SK-N-MC (cell line): ENCODE data around the gene IQSEC1.

Experiments
- DNase-seq: peaks from one replicate; pipeline ENCODE4 v3.0.0-alpha.2; 2011; ENCODE audit warnings: low read depth, low spot score
- H3K27ac ChIP-seq: fragments of 200-600 bp; sonication (generic); 2 replicates; pipeline ENCODE4 v1.5.1; 2016; ENCODE audit warnings: mixed run types
- H3K36me3 ChIP-seq: fragments of 200-600 bp; sonication (generic); 2 replicates; pipeline ENCODE4 v1.6.1; 2017; ENCODE audit warnings: antibody characterized with exemption, low read length, mixed read lengths; ENCODE audit not compliant: insufficient read depth
- H3K4me3 ChIP-seq: fragments of 200-600 bp; sonication (generic); 2 replicates; pipeline ENCODE4 v1.5.1; 2016
- H3K9ac ChIP-seq: fragments of 200-600 bp; sonication (generic); 2 replicates; pipeline ENCODE4 v1.8.0; 2017; ENCODE audit warnings: mixed run types, mixed read lengths; ENCODE audit not compliant: insufficient read length
- H3K9me3 ChIP-seq: fragments of 200-600 bp; sonication (generic); 2 replicates; pipeline ENCODE4 v1.6.1; 2017; ENCODE audit warnings: low read depth, mild to moderate bottlenecking, antibody characterized with exemption, low read length, moderate library complexity, mixed read lengths
- EZH2 ChIP-seq: fragments of 200-600 bp; sonication (generic); IDR thresholded peaks from one replicate; pipeline ENCODE4 v1.6.1; 2017; ENCODE audit warnings: antibody characterized with exemption
- FOXP2 ChIP-seq: optimal IDR thresholded peaks from 2 replicates; pipeline ENCODE3; 2011; ENCODE audit warnings: mild to moderate bottlenecking, moderate library complexity; ENCODE audit not compliant: insufficient read depth; ENCODE audit errors: extremely low read length, control extremely low read depth
- POLR2AphosphoS5 ChIP-seq: IDR thresholded peaks from 2 replicates; pipeline ENCODE4 v1.6.1; 2012; ENCODE audit warnings: mild to moderate bottlenecking, low read depth, low read length, borderline replicate concordance

Gene IQSEC1

DNA sequence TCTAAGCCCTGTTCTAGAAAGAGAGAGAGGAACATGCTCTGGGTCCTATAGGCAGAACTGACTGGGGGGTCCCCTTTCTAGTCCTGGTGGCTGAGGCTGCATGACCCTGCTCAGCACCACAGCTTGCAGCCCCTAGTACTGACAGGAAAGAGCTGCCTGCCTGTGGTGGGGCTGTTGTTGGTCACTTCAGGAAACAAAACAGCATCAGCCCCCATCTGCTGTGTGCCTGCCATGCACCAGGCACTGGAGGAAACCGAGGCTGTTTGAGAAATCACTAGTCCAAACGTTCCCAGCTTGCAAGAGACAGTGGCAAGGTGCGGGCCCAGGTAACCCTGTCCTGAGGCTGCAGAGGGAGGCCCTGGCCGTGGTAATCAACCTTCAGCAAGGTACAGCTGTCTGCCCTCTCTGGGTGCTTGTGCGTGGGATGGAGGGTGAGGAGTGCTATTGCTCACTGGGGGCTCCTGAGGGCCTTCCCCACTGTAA is 90.6 kb downstream of the IQSEC1 start:
- H3K27ac ChIP-seq, result no peak overlapping the region
- no peak for TF ChIP-seq EZH2
- no peak for TF ChIP-seq FOXP2
- TF ChIP-seq POLR2AphosphoS5, result no peak
- no peaks in the 10 kb centered on the region for H3K36me3 ChIP-seq
- DNase-seq, result no peak
- H3K9me3 ChIP-seq, result no peaks in the 10 kb centered on the region
- no peak overlapping the region for H3K4me3 ChIP-seq
- H3K9ac ChIP-seq, result no peak overlapping the region

DNA sequence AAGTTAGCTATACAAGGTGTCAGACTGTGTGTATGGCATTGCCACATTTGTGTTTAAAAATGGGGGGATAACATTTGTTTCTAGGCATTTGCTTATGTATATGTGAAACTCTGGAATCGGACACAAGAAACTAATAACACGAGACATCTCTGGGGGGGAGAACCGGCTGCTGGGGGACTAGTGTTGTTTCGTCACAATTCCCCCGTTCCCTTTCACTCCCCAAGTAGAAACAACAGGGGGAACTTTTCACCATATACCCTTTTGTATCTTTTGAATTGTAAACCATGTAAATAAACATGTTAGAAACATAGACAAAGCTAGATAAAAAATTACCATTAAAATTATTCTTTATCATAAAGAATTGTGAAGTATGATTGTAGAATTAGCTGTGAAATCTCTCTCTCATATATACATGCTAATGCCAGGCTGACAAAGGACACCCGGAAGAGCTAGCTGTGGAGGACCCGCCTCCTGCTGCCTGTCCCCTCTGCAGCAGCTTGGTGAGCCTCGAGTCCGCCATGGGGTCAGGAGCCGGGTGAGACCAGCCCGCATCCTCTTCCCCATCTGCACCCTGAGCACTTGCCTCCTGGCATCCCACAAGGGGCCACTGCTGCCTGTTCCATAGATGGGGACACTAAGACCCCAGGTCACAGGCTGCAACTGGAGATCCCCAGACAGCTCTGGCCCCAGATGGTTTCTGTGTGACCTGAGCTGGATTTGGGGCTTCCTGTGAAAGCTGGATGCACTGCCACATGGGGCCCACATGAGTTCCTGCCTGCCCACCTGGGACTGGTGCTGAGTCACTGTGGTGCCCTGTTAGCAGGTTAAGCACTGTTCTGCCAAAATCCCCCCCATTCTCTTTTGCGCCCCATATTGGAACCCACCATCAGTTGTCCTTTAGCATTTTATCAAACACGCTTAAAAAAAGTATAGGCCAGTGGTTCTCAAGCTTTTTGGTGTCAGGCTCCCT is 91.6 kb downstream of the IQSEC1 start:
- no peak overlapping the region for H3K9ac ChIP-seq
- no peak overlapping the region for H3K4me3 ChIP-seq
- H3K27ac ChIP-seq, result no peak overlapping the region
- no peak for TF ChIP-seq POLR2AphosphoS5
- DNase-seq, result no peak
- H3K36me3 ChIP-seq, result no peaks in the 10 kb centered on the region
- H3K9me3 ChIP-seq, result no peaks in the 10 kb centered on the region

DNA sequence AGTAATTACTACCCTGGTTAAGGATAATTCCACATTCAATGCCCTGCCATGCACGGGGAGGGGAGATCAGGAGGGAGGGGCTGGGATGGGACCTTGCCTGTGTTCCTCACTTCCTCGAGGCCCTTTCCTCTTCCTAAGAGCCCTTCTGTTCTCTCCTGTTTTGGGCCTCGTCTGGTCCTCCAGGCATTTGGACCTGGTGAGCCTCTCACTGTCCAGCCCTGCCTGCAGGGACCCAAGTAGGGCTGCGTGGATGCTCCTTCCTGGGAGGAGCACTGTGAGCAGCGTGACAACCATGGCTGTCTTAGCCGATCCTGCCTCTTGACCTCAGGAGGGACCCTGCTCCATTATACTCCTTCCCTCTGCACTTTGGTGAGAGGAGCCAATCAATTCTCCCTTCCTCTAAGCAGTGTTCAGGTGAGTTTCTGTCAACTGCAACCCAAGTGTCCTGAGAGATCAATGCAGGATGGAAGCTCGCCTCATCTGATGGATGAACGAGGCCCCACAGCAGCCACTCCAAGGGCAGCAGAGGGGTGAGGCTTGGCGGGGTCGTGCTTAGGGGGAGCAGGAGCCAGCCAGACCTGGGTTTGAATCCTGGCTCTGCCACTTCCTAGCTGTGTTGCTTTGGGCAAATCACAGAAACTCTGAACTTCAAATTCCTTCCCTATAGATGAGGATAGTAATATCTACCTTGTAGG is 92.5 kb downstream of the IQSEC1 start:
- no peak overlapping the region for H3K4me3 ChIP-seq
- no peaks in the 10 kb centered on the region for H3K36me3 ChIP-seq
- no peaks in the 10 kb centered on the region for H3K9me3 ChIP-seq
- TF ChIP-seq FOXP2, result no peak
- TF ChIP-seq POLR2AphosphoS5, result no peak
- no peak for TF ChIP-seq EZH2
- no peak overlapping the region for H3K9ac ChIP-seq
- H3K27ac ChIP-seq, result no peak overlapping the region
- DNase-seq, result no peak

DNA sequence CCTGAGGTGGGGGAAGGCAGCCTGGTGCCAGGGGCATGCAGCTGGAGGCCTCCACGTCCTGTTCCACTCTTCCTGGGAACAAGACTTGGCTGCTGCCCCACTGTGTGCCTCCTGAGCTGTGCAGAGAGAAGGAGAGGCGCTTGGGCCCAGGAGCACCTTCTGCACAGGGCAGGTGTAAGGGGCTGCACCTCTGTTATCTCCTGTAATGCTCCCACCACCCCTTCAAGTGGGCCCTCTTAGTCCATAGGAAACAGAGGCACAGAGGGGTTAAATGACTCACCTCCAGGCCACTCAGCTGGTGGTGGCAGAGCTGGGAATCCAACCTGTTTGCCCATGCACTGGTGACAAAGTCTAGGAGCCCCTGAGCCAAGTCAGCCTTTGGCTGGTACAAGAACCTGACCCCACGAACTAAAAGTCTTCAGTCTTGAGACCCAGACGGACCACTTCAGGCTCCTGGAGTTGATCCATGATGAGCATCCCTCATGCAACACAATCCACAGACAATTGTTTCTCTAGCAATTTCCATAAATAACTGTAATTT is 93.2 kb downstream of the IQSEC1 start:
- H3K36me3 ChIP-seq, result no peaks in the 10 kb centered on the region
- TF ChIP-seq EZH2 (no peak), FOXP2 (no peak), POLR2AphosphoS5 (no peak)
- no peak overlapping the region for H3K4me3 ChIP-seq
- no peak overlapping the region for H3K27ac ChIP-seq
- no peak overlapping the region for H3K9ac ChIP-seq
- no peak for DNase-seq
- H3K9me3 ChIP-seq, result no peaks in the 10 kb centered on the region

DNA sequence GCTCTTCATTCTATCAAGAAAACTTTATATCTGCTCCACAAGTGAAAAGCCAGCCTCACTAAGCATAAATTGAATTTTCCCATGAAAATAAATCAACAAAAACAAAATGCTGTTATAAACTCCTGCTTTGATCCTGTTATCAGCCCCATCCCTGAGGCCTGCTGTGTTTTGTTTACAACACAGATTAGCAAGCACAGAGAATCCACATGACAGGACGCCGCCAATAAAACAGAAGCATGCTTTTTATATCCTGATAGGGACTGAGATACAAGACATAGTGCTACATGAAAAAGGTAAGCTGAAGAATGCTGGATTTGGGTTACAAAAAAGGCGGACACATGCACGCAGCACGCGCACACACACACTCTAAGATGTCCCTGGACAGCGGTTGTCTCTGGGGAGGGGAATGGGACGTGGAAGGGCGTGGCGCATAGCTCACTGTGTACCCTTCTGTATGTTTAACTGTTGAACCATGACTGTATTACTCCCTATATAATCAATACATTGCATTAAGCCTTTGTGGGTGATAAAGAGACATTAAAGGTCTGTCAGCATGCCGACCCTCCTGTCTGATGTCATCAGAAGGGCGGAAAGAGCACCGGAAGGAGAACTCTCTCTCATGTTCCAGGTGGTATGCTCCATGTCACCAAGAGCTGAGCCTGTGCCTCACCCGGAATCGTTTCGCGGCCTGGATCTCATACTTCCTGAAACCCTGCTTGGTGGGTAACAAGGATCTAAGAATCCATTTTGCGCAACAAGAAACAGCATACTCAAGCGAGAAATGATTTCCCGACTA is 93.9 kb downstream of the IQSEC1 start:
- no peak overlapping the region for H3K9ac ChIP-seq
- TF ChIP-seq FOXP2, result no peak
- TF ChIP-seq EZH2, result no peak
- no peak for TF ChIP-seq POLR2AphosphoS5

DNA sequence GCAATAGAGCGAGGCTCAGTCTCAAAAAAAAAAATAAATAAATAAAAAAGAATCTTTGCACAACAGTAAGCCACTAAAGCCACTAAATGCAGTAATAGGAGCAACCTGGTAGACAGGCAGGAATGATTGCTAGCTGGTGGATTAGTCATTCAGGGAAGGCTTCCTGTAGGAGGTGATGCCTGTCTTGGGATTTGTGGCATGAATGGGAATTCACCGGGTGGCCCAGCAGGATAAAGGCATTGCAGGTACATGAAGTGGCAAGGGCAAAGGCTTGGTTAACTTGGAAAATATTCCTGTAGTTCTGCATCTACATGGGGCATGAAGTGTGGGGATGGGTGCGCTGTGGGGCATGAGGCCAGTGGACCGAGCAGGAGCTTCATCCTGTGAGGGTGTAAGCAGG is 94.5 kb downstream of the IQSEC1 start:
- H3K9ac ChIP-seq, result no peak overlapping the region
- no peaks in the 10 kb centered on the region for H3K36me3 ChIP-seq
- no peak overlapping the region for H3K4me3 ChIP-seq
- H3K9me3 ChIP-seq, result no peaks in the 10 kb centered on the region
- H3K27ac ChIP-seq, result no peak overlapping the region
- DNase-seq, result no peak
- no peak for TF ChIP-seq EZH2
- no peak for TF ChIP-seq FOXP2
- TF ChIP-seq POLR2AphosphoS5, result no peak

More for the DNA sequence above, 93.9 kb downstream of the IQSEC1 start:
- H3K4me3 ChIP-seq, result no peak overlapping the region
- DNase-seq, result no peak
- no peak overlapping the region for H3K27ac ChIP-seq
- no peaks in the 10 kb centered on the region for H3K36me3 ChIP-seq
- no peaks in the 10 kb centered on the region for H3K9me3 ChIP-seq

DNA sequence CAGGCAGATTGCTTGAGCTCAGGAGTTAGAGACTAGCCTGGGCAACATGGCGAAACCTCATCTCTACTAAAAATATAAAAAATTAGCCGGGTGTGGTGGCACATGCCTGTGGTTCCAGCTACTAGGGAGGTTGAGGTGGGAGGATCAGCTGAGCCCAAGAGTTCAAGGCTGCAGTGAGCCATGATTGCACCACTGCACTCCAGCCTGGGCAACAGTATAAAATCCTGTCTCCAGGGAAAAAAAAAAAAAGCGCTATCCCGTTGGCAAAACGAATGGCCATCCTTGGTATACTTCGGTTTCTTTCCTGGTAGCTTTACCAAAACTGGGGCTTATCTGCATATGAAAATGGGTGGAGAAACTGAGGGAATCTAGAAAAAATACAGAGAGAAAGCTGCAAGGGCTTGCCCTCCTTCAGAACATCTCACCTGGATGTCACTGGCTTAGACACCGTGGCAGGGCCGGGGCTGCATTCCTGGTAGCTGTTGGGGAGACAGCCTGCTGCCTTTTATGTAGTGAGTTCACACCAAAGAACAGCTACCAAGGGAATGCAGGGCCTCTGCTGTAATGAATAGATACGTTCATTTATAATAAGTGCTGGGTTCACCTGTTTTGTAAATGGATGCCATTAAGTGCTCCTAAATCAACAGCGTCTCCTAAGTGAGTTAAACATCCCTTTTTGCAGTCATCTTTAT is 96.0 kb downstream of the IQSEC1 start:
- Histone ChIP-seq H3K9ac (no peak overlapping the region), H3K27ac (no peak overlapping the region)

More for the DNA sequence above, 96.0 kb downstream of the IQSEC1 start:
- Histone ChIP-seq H3K36me3 (no peaks in the 10 kb centered on the region), H3K4me3 (no peak overlapping the region), H3K9me3 (no peaks in the 10 kb centered on the region)
- TF ChIP-seq FOXP2 (no peak), EZH2 (no peak), POLR2AphosphoS5 (no peak)
- DNase-seq, result no peak
